AG04449 (cell line): ENCODE results near the gene FANCC.

Experiments
- CTCF ChIA-PET: fragments of 350-600 bp; formaldehyde crosslinking; extraction: SDS; loops from one replicate; lab custom pipeline; 2021; ENCODE audit warnings: antibody characterized with exemption; lab: Yijun Ruan, JAX
- POLR2A ChIA-PET: fragments of 400-600, 350-600 bp; formaldehyde crosslinking; extraction: SDS; loops from one replicate; lab custom pipeline; 2020; ENCODE audit warnings: antibody characterized with exemption, inconsistent platforms; lab: Yijun Ruan, JAX
- DNase-seq: peaks from one replicate; pipeline ENCODE4 v3.0.0-alpha.2; 2010; ENCODE audit warnings: low read depth, low spot score
- H3K4me3 ChIP-seq: 2 replicates; pipeline ENCODE4 v1.5.1; 2011; ENCODE audit warnings: low read depth, mild to moderate bottlenecking, control low read depth, low read length
- TF ChIP-seq, protein P1 (sequence below): IDR thresholded peaks from one replicate; pipeline ENCODE4 v1.5.1; 2011; ENCODE audit warnings: mild to moderate bottlenecking, moderate library complexity, low read length, control low read depth, inconsistent platforms; ENCODE audit not compliant: insufficient read depth; ENCODE audit errors: missing control alignments

The FANCC gene

DNA sequence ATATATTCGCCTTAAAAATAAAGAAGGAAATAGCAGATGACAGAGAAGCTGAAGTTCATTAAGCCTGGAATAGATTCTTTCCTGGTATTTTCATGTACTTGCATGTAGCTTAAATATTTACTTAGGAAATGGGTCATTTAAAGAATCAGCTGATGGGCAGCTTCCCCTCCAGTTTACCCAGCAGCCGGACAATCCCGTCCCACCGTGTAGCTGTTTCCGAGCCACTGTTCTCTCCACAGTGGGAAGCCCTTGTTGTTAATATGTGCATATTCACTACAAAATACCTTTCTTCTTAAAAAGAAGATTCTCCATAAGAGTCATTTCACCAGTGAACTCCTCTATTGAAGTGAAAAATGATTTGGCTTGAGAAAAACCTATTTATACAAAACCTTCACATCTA, 187.0 kb downstream of the FANCC start:
- no peak for DNase-seq
- TF ChIP-seq, protein P1, sequence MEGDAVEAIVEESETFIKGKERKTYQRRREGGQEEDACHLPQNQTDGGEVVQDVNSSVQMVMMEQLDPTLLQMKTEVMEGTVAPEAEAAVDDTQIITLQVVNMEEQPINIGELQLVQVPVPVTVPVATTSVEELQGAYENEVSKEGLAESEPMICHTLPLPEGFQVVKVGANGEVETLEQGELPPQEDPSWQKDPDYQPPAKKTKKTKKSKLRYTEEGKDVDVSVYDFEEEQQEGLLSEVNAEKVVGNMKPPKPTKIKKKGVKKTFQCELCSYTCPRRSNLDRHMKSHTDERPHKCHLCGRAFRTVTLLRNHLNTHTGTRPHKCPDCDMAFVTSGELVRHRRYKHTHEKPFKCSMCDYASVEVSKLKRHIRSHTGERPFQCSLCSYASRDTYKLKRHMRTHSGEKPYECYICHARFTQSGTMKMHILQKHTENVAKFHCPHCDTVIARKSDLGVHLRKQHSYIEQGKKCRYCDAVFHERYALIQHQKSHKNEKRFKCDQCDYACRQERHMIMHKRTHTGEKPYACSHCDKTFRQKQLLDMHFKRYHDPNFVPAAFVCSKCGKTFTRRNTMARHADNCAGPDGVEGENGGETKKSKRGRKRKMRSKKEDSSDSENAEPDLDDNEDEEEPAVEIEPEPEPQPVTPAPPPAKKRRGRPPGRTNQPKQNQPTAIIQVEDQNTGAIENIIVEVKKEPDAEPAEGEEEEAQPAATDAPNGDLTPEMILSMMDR = no peak
- ChIA-PET POLR2A (no interaction called here), CTCF (interaction anchor here (0.7 to 11.2 kb wide), 50 partner anchors 9 to 1087 kb away, joined by 3 to 341 read pairs (median 5); partner anchors contain the start of gene AOPEP)
- no peak overlapping the region for H3K4me3 ChIP-seq

DNA sequence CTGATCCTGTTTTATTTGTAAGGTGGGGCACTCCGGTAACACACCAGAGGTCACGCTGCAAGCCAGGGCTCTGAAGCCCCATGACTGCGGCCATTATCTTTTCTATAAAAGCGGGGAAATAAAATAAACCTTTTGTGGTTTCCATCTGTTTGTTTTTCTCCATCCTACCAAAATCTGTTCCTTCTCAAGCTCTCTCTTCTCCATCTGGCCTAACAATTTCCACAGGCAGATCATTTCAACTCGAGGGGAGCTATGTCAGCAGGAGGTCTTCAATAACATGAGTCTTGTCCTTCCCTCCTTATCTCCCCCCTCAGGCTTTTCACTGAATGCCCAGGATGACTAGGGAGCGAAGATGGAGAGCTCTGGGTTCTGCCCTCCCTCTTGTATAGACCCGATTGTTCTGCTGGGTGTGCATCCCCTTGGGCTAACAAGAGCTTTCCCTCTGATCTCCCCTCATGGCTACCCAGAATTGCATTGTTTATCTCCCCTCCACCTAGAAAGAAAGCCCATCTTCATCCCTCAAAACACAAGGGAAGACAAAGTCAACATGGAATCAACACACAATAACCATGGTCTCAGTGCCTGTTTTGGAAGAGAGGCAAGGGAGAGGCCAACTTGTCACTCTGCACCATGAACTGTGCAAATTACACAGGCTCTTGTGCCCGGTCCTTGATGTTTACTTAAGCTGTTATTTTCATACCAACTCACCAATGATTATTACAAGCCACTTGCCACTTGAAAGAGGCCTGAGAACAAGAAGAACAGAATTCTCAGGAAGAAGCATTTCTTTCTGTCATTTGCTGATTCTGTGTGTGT, 187.8 kb downstream of the FANCC start:
- ChIA-PET CTCF (interaction anchor here (0.6 to 11.2 kb wide), 32 partner anchors 8 to 1088 kb away, joined by 3 to 341 read pairs (median 6); no protein-coding TSS in a partner anchor), POLR2A (no interaction called here)
- no peak for DNase-seq
- TF ChIP-seq, protein P1 = no peak
- no peak overlapping the region for H3K4me3 ChIP-seq

DNA sequence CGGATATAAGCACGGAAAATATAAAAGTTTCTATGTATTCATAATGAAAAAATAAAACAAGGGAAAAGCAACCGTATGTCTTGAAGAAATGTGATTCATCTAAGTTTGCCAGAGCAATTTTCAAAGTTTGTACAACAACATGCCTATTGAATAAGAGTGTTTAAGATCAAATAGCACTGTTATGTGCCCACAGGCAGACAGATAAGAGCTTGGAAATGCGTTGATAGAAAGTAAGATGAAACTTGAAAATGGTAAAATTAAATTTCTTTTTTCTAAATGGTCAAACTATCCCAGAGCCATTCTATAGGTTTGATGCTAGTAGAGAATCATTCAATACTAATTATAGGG, 189.4 kb downstream of the FANCC start:
- CTCF ChIA-PET = interaction anchor here (0.6 to 11.2 kb wide), 66 partner anchors 11 to 573 kb away, joined by 3 to 341 read pairs (median 4); partner anchors contain the start of gene PCAT7
- TF ChIP-seq, protein P1 = no peak
- POLR2A ChIA-PET = interaction anchor here (0.6 to 1.2 kb wide), 5 partner anchors 43 to 455 kb away, joined by 3 read pairs; no protein-coding TSS in a partner anchor
- DNase-seq = no peak
- no peak overlapping the region for H3K4me3 ChIP-seq

DNA sequence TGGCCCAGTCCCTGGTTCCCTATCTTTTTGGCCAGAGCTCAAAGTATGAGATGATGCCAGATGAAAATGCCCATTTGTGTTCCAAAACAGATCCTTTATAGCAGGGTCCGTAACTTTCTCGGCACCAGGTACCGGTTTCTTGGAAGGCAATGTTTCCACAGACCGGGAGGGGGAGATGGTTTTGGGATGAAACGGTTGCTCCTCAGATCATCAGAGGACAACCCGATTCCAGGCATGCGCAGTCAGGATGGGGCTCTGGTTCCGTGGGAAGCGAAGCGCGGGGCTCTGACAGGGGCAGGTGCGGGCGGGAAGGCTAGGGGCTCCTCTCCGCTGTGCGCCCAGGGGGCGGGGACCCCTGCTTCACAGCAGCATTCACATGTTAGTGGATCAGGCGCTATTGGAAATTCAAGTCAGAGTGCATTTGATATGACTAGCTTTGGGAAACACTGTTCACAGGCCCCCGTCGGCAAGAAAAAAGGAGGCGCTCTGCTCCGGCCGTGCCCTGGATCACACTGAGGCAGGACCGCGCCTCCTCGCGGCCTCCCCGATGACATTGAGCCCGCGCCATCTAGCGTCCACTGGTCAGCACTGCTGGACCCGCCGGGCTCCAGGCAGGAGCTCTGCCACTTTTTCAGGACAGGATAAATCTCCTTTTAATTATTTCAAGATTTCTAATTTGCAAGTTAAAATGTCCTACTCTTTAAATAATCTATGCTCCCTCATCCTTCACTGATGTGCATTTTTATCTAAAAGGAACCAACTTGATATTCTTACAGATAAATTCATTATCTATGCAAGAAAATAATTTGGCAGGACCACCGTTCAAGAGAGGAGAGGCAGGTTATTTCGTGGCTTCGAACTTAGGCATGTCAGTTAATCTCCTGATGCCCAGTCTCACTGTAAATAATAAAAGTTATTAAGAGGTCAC, 190.0 kb downstream of the FANCC start:
- ChIA-PET POLR2A (interaction anchor here (0.6 to 1.2 kb wide), 6 partner anchors 44 to 618 kb away, joined by 3 read pairs; no protein-coding TSS in a partner anchor), CTCF (interaction anchor here (0.6 to 11.2 kb wide), 69 partner anchors 10 to 871 kb away, joined by 3 to 341 read pairs (median 4); partner anchors contain the start of gene PCAT7)
- peak overlapping the region; percentile 41 for H3K4me3 ChIP-seq
- TF ChIP-seq, protein P1 = peak; percentile 100
- no peak for DNase-seq

DNA sequence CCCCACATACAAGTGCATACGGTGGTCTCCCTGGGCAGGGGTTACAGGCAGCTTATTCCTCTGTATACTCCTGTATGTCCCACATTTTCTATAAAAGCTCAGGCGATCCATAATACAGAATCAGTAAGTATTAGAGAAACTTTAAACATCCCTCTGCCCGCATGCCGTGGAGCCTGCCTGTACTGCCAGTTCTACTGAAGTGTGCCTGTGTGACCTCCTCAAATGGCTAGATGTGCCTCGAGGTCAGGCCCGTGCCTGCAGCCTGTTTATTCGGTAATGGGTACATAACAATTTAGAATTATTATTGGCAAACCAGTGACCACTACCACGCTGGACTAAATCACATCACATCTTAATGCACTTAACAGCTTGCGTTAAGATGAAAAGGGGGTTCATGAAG, 190.8 kb downstream of the FANCC start:
- ChIA-PET POLR2A (interaction anchor here (0.6 to 1.1 kb wide), 2 partner anchors 446 to 617 kb away, joined by 3 read pairs; no protein-coding TSS in a partner anchor), CTCF (interaction anchor here (0.6 to 11.2 kb wide), 35 partner anchors 8 to 870 kb away, joined by 3 to 341 read pairs (median 7); no protein-coding TSS in a partner anchor)

More for the DNA sequence above, 190.8 kb downstream of the FANCC start:
- no peak for DNase-seq
- H3K4me3 ChIP-seq = no peak overlapping the region
- TF ChIP-seq, protein P1 = no peak
